22Rv1 (cell line): ENCODE data around the gene PTPRR.

ENCODE experiments used
- ZFX ChIP-seq: fragments of 450-650 bp; IDR thresholded peaks from 2 replicates; pipeline ENCODE4 v1.6.1; 2017; ENCODE audit warnings: antibody characterized with exemption, borderline replicate concordance
- TF ChIP-seq, protein P1 (sequence below): fragments of 450-650 bp; IDR thresholded peaks from 2 replicates; pipeline ENCODE4 v1.5.1; 2017; ENCODE audit warnings: mild to moderate bottlenecking

DNA sequence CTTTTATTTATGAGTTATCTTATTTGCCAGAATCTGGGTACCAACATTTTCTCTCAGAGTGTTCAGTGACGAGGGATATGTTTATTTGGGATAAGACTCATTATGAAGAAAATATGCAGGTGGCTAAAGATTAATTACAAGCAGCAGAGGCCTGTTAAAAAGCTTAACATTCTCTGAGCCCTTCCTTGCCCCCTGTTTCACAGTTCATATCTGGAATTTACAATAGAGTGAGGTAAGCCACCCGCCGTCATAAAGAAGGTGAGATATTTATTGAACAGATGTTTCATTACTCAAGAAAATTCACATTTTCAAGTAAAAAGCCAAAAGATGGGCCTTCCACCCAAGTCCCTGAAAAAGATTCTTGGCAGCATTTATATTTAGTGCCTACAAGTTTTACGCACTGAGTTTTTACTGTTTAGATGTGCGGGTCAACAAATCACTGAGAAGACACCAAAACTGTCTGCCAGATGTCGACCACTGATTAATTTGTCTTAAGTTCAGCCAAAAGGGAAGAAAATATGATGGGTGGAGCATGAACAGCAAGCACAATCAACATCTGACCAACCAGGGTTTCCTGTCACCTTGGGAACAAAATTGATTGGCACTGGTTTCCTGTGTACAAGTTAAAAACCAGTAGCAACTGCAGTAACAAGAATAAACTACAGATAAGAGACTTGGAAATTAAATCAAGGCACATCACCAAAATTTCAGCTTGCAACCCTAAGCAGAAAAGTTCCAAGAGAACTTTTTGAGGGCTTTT, 197.8 kb downstream of the PTPRR start:
- TF ChIP-seq, protein P1, sequence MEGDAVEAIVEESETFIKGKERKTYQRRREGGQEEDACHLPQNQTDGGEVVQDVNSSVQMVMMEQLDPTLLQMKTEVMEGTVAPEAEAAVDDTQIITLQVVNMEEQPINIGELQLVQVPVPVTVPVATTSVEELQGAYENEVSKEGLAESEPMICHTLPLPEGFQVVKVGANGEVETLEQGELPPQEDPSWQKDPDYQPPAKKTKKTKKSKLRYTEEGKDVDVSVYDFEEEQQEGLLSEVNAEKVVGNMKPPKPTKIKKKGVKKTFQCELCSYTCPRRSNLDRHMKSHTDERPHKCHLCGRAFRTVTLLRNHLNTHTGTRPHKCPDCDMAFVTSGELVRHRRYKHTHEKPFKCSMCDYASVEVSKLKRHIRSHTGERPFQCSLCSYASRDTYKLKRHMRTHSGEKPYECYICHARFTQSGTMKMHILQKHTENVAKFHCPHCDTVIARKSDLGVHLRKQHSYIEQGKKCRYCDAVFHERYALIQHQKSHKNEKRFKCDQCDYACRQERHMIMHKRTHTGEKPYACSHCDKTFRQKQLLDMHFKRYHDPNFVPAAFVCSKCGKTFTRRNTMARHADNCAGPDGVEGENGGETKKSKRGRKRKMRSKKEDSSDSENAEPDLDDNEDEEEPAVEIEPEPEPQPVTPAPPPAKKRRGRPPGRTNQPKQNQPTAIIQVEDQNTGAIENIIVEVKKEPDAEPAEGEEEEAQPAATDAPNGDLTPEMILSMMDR, result no peak
- no peak for TF ChIP-seq ZFX
